K562 (cell line): ENCODE results near the gene MICAL2. TPM values are rescaled to one million over a fixed set of nuclear protein-coding genes. Genes with fewer than 3 reads are reported as not detected.

ENCODE experiments used
- ATAC-seq: fragments of 200-7000 bp; cut with Tn5 transposase; 3 replicates; pipeline ENCODE4 v1.9.1; 2020; ENCODE audit warnings: moderate library complexity
- BruUV-seq: library from RNA; stranded (reverse); fragments of 400-500 nt; replicated peaks from 2 replicates; lab custom pipeline; 2021; lab: Mats Ljungman, UMichigan
- CTCF ChIA-PET: fragments of 300-600 bp; formaldehyde crosslinking; extraction: SDS; loops from one replicate; lab custom pipeline; 2021; ENCODE audit warnings: low intra/inter-chr PET ratio; lab: Yijun Ruan, JAX
- POLR2A ChIA-PET: fragments of 300-600, 350-650 bp; sonication (Branson Sonifier 250); formaldehyde crosslinking; extraction: SDS; loops from one replicate; lab custom pipeline; 2021; ENCODE audit warnings: antibody characterized with exemption, inconsistent platforms; lab: Yijun Ruan, JAX
- DNase-seq, 4 experiments: peaks; one replicate each; pipeline versions ENCODE4 v3.0.0 to v3.0.0-alpha.2; 2011 to 2018; ENCODE audit warnings: low spot score in 3 of 4, mixed read lengths in 3 of 4; ENCODE audit errors: extremely low read depth in 1 of 4
- FAIRE-seq: peaks from 2 replicates; lab custom pipeline; 2011; peaks lifted over from hg19 to GRCh38; lab: Jason Lieb, UNC
- H2AFZ ChIP-seq: 2 replicates; pipeline ENCODE4 v1.6.0; 2011; ENCODE audit warnings: low read depth, low read length, control low read depth, inconsistent platforms
- H3K27ac ChIP-seq: fragments of 200-600 bp; 3 replicates; pipeline ENCODE4 v1.8.0; 2011; ENCODE audit warnings: low read depth, mild to moderate bottlenecking, control low read depth, inconsistent platforms, low read length, moderate library complexity, mixed read lengths; ENCODE audit errors: extremely low read depth
- H3K27me3 ChIP-seq, 2 experiments: fragments of 300-600 bp in 1 of 2; 2 replicates in 1 of 2; 3 replicates in 1 of 2; pipeline versions ENCODE4 v1.6.0 to v1.8.0; 2011; ENCODE audit warnings: inconsistent platforms in 2 of 2, low read length in 2 of 2, mild to moderate bottlenecking in 1 of 2, mixed read lengths in 1 of 2, moderate library complexity in 1 of 2; ENCODE audit not compliant: control insufficient read depth in 2 of 2, insufficient read depth in 2 of 2
- H3K36me3 ChIP-seq: fragments of 300-600 bp; 3 replicates; pipeline ENCODE4 v1.8.0; 2011; ENCODE audit warnings: mild to moderate bottlenecking, low read length, inconsistent platforms; ENCODE audit not compliant: control insufficient read depth, insufficient read depth
- H3K4me1 ChIP-seq, 2 experiments: fragments of 200-600 bp in 1 of 2; replicated peaks in 1 of 2; 2 replicates in 1 of 2; 3 replicates in 1 of 2; pipeline versions ENCODE4 v1.5.1 to v1.8.0; 2011; ENCODE audit warnings: inconsistent platforms in 2 of 2, low read length in 2 of 2, mild to moderate bottlenecking in 1 of 2, mixed read lengths in 1 of 2, moderate library complexity in 1 of 2; ENCODE audit not compliant: control insufficient read depth in 2 of 2, insufficient read depth in 2 of 2
- H3K4me2 ChIP-seq: 2 replicates; pipeline ENCODE4 v1.6.1; 2011; ENCODE audit warnings: low read length, control low read depth, inconsistent platforms, mixed read lengths; ENCODE audit not compliant: insufficient read depth
- H3K4me3 ChIP-seq: fragments of 200-600 bp; sonication (generic), shearing (Covaris generic); 2 replicates; pipeline ENCODE4 v1.5.1; 2016; ENCODE audit warnings: control low read depth, inconsistent platforms
- H3K79me2 ChIP-seq: fragments of 200-600 bp; 3 replicates; pipeline ENCODE4 v1.8.0; 2011; ENCODE audit warnings: low read length, inconsistent platforms; ENCODE audit not compliant: control insufficient read depth, insufficient read depth
- H3K9ac ChIP-seq, 2 experiments: 2 replicates each; pipeline versions ENCODE4 v1.6.0 to v1.6.1; 2011; ENCODE audit warnings: low read depth in 2 of 2, low read length in 2 of 2, control low read depth in 1 of 2, inconsistent platforms in 1 of 2, mild to moderate bottlenecking in 1 of 2, mixed read lengths in 1 of 2; ENCODE audit not compliant: insufficient read depth in 1 of 2
- H3K9me1 ChIP-seq: one replicate; pipeline ENCODE4 v1.6.0; 2011; ENCODE audit warnings: inconsistent platforms, mild to moderate bottlenecking, low read length, moderate library complexity; ENCODE audit not compliant: control insufficient read depth, insufficient read depth
- H3K9me3 ChIP-seq: replicated peaks from 2 replicates; pipeline ENCODE4 v1.5.1; 2011; ENCODE audit warnings: low read depth, low read length, inconsistent platforms; ENCODE audit not compliant: control insufficient read depth, insufficient read depth
- H4K20me1 ChIP-seq: replicated peaks from 2 replicates; pipeline ENCODE4 v1.6.1; 2011; ENCODE audit warnings: low read length, inconsistent platforms, mixed read lengths; ENCODE audit not compliant: control insufficient read depth, insufficient read depth
- GATA2 ChIP-seq: sonication (generic); formaldehyde crosslinking; IDR thresholded peaks from 2 replicates; pipeline ENCODE4 v1.4.0; 2020; ENCODE audit warnings: mild to moderate bottlenecking, missing genetic modification reagents
- GATAD2A ChIP-seq: fragments of 450-650 bp; IDR thresholded peaks from 2 replicates; pipeline ENCODE4 v1.6.1; 2017
- HIVEP1 ChIP-seq: fragments of 250-450 bp; sonication (Bioruptor Pico); IDR thresholded peaks from 2 replicates; pipeline ENCODE4 v1.4.0; 2020; ENCODE audit warnings: mild to moderate bottlenecking
- IRF2 ChIP-seq: sonication (generic); formaldehyde crosslinking; IDR thresholded peaks from 2 replicates; pipeline ENCODE4 v1.8.1; 2022; ENCODE audit warnings: mild to moderate bottlenecking, missing genetic modification reagents
- MEF2A ChIP-seq: IDR thresholded peaks from 2 replicates; pipeline ENCODE4 v1.6.1; 2011; ENCODE audit warnings: low read depth, mild to moderate bottlenecking, low read length, moderate library complexity; ENCODE audit not compliant: control insufficient read depth
- NR2F6 ChIP-seq: fragments of 450-650 bp; formaldehyde crosslinking; IDR thresholded peaks from 2 replicates; pipeline ENCODE4 v1.4.0; 2020; ENCODE audit warnings: mild to moderate bottlenecking
- RBM15 ChIP-seq: fragments of 200-400 bp; formaldehyde crosslinking; IDR thresholded peaks from 2 replicates; pipeline ENCODE4 v1.6.1; 2018; ENCODE audit warnings: mild to moderate bottlenecking, low read length, moderate library complexity; ENCODE audit not compliant: insufficient read depth
- SAP30 ChIP-seq: fragments of 200-600 bp; sonication (generic); IDR thresholded peaks from 2 replicates; pipeline ENCODE4 v1.6.1; 2012; ENCODE audit warnings: borderline replicate concordance, low read depth, mild to moderate bottlenecking, moderate library complexity, low read length, control low read depth, inconsistent platforms; ENCODE audit not compliant: insufficient read depth, poor library complexity, severe bottlenecking
- SOX6 ChIP-seq: fragments of 450-650 bp; IDR thresholded peaks from 2 replicates; pipeline ENCODE4 v1.6.1; 2014; ENCODE audit warnings: mild to moderate bottlenecking
- TSC22D4 ChIP-seq: fragments of 450-650 bp; IDR thresholded peaks from 2 replicates; pipeline ENCODE4 v1.6.1; 2016; ENCODE audit warnings: missing genetic modification characterization, missing biosample characterization, control low read depth
- ZFPM2 ChIP-seq: fragments of 250-450 bp; sonication (Bioruptor Pico); IDR thresholded peaks from 2 replicates; pipeline ENCODE4 v1.5.1; 2022; ENCODE audit warnings: mild to moderate bottlenecking
- ZNF140 ChIP-seq: fragments of 250-450 bp; sonication (Bioruptor Pico); IDR thresholded peaks from 2 replicates; pipeline ENCODE4 v1.8.0; 2021; ENCODE audit warnings: moderate library complexity, mild to moderate bottlenecking, inconsistent platforms
- ZNF232 ChIP-seq: sonication (generic); formaldehyde crosslinking; IDR thresholded peaks from 2 replicates; pipeline ENCODE4 v1.8.0; 2022; ENCODE audit warnings: mild to moderate bottlenecking, missing genetic modification reagents
- ZNF764 ChIP-seq: fragments of 250-450 bp; sonication (Bioruptor Pico); IDR thresholded peaks from 2 replicates; pipeline ENCODE4 v1.4.0; 2020; ENCODE audit warnings: low read depth, mild to moderate bottlenecking, moderate library complexity
- WGBS: fragments of 100-300 bp; shearing (Covaris generic); methylation state at CpG from one replicate; pipeline ENCODE4 v1.1.6; 2016; ENCODE audit warnings: low coverage, mixed read lengths; ENCODE audit not compliant: insufficient coverage; ENCODE audit errors: missing lambda C conversion rate; 5-methylcytosine and 5-hydroxymethylcytosine counted together
- in situ Hi-C: fragments of 300-500 bp; cut with MboI; formaldehyde crosslinking; loops from 4 replicates; pipeline ENCODE4 v1.15.0; 2018; ENCODE audit warnings: inconsistent platforms, mixed read lengths
- intact Hi-C: fragments of 100-400 bp; cut with micrococcal nuclease; formaldehyde crosslinking; loops from 2 replicates; pipeline ENCODE4 v1.14.2; 2022
- polyA plus RNA-seq, 8 experiments: library from polyadenylated mRNA; depleted of rRNA in 4 of 8; stranded (reverse) in 5 of 8; unstranded in 3 of 8; fragments of >200 nt; fragmentation: Nextera tagmentation in 2 of 8; fragmentation: Illumina TruSeq in 1 of 8; extraction: Ambion mirVana in 2 of 8; extraction: Trizol in 1 of 8; gene quantifications; 2 replicates each; pipeline versions ENCODE4 v1.2.1 to v1.2.3, GENCODE V29; 2011 to 2014; ENCODE audit warnings: inconsistent platforms in 1 of 8, missing spikeins in 1 of 8
- total RNA-seq, 7 experiments: library from RNA; depleted of rRNA in 6 of 7; stranded (reverse); fragments of >200 nt in 6 of 7; fragmentation: Illumina TruSeq in 2 of 7; extraction: Trizol in 2 of 7; gene quantifications; 2 replicates each; pipeline versions ENCODE4 v1.2.1 to v1.2.3, GENCODE V29; 2011 to 2021; ENCODE audit warnings: low replicate concordance in 1 of 7
- TF ChIP-seq, protein P1 (sequence below), 2 experiments: IDR thresholded peaks in 1 of 2; conservative IDR thresholded peaks in 1 of 2; 2 replicates each; pipeline ENCODE4 v1.6.1; 2016; ENCODE audit warnings: low read depth in 2 of 2, mild to moderate bottlenecking in 1 of 2, missing compliant biosample characterization in 1 of 2, missing genetic modification characterization in 1 of 2, moderate library complexity in 1 of 2
- TF ChIP-seq, protein P2 (sequence below), 3 experiments: fragments of 200-800 bp in 1 of 3; sonication (Bioruptor generic) in 1 of 3; sonication (generic) in 1 of 3; formaldehyde crosslinking in 1 of 3; IDR thresholded peaks; 2 replicates each; pipeline versions ENCODE4 v1.6.1 to v1.8.0; 2016 to 2022; ENCODE audit warnings: mild to moderate bottlenecking in 2 of 3, missing compliant biosample characterization in 2 of 3, missing genetic modification characterization in 2 of 3, missing genetic modification reagents in 1 of 3
- TF ChIP-seq, protein P3 (sequence below): fragments of 450-650 bp; formaldehyde crosslinking; conservative IDR thresholded peaks from 2 replicates; pipeline ENCODE4 v1.4.0; 2022; ENCODE audit warnings: mild to moderate bottlenecking, missing genetic modification characterization
- TF ChIP-seq, protein P4 (sequence below): fragments of 250-450 bp; sonication (Bioruptor Pico); IDR thresholded peaks from 2 replicates; pipeline ENCODE4 v1.6.1; 2021; ENCODE audit warnings: mild to moderate bottlenecking

Gene MICAL2
- total and polyA plus RNA-seq, 9 of the 15 experiments (the other 6 are each of a cell fraction or from before 2014, with no cell fraction given) = 4.7 to 64.2 (median 33.6) TPM

DNA sequence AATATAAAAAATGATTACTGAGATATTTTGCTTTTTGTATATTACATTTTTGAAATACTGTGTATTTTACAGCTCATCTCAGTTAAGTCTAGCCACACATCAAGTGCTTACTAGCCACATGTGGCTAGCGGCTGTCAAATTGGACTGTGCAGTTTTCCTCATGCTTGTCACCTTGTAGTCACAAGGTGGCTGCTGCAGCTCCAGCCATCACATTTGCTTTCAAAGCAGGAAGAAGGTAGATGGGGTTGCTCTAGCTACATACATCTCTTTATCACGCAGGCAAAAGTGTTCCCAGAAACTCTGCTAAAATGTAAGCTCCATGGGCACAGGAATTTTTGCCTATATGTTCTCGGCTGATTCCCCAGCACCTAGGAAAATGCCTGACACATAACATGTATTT lies 61.5 kb downstream of the MICAL2 start:
- WGBS = 90% methylated on average over 3 of the region's 3 CpGs
- no peak for FAIRE-seq
- peaks cover 22% of the 10 kb centered on the region; the same call in 2 of the 3 replicates for H3K79me2 ChIP-seq
- TF ChIP-seq, protein P1, sequence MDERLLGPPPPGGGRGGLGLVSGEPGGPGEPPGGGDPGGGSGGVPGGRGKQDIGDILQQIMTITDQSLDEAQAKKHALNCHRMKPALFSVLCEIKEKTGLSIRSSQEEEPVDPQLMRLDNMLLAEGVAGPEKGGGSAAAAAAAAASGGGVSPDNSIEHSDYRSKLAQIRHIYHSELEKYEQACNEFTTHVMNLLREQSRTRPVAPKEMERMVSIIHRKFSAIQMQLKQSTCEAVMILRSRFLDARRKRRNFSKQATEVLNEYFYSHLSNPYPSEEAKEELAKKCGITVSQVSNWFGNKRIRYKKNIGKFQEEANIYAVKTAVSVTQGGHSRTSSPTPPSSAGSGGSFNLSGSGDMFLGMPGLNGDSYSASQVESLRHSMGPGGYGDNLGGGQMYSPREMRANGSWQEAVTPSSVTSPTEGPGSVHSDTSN (CRISPR knock-in tag; IDR thresholded peaks at IDR 0.05; ENCODE audit: low read depth) = no peak
- TF ChIP-seq, protein P1 (tag; conservative IDR thresholded peaks at IDR 0.05; ENCODE audit: low read depth) = no peak
- no peak for TF ChIP-seq GATAD2A
- TF ChIP-seq GATA2 (CRISPR knock-in tag) = no peak
- no peak for TF ChIP-seq ZFPM2 (CRISPR knock-in tag)
- TF ChIP-seq, protein P2, sequence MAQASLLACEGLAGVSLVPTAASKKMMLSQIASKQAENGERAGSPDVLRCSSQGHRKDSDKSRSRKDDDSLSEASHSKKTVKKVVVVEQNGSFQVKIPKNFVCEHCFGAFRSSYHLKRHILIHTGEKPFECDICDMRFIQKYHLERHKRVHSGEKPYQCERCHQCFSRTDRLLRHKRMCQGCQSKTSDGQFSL (CRISPR knock-in tag; IDR thresholded peaks at IDR 0.05) = no peak
- TF ChIP-seq, protein P2 (tag; IDR thresholded peaks at IDR 0.05) = no peak
- no peak for TF ChIP-seq SOX6
- TF ChIP-seq NR2F6 (CRISPR knock-in tag) = no peak
- TF ChIP-seq SAP30 = no peak
- no peak for TF ChIP-seq RBM15
- TF ChIP-seq HIVEP1 (CRISPR knock-in tag) = no peak
- TF ChIP-seq, protein P3, sequence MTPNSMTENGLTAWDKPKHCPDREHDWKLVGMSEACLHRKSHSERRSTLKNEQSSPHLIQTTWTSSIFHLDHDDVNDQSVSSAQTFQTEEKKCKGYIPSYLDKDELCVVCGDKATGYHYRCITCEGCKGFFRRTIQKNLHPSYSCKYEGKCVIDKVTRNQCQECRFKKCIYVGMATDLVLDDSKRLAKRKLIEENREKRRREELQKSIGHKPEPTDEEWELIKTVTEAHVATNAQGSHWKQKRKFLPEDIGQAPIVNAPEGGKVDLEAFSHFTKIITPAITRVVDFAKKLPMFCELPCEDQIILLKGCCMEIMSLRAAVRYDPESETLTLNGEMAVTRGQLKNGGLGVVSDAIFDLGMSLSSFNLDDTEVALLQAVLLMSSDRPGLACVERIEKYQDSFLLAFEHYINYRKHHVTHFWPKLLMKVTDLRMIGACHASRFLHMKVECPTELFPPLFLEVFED (CRISPR knock-in tag) = no peak
- TF ChIP-seq ZNF140 = no peak
- no peak for TF ChIP-seq MEF2A
- no peak for TF ChIP-seq ZNF764
- TF ChIP-seq TSC22D4 (tag) = no peak
- no peak for TF ChIP-seq IRF2 (CRISPR knock-in tag)
- no peak for TF ChIP-seq ZNF232 (CRISPR knock-in tag)
- TF ChIP-seq, protein P4, sequence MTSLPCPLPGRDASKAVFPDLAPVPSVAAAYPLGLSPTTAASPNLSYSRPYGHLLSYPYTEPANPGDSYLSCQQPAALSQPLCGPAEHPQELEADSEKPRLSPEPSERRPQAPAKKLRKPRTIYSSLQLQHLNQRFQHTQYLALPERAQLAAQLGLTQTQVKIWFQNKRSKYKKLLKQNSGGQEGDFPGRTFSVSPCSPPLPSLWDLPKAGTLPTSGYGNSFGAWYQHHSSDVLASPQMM (CRISPR knock-in tag) = no peak

More for the DNA sequence above, 61.5 kb downstream of the MICAL2 start:
- Histone ChIP-seq H4K20me1 (no peaks in the 10 kb centered on the region), H3K27ac (no peak overlapping the region), H3K4me1 (peaks cover 22 to 56% of the 10 kb centered on the region in 2 experiments), H3K9ac (no peak overlapping the region), H3K9me3 (no peaks in the 10 kb centered on the region), H3K4me3 (no peak overlapping the region), H3K27me3 (no peaks in the 10 kb centered on the region), H3K4me2 (no peak overlapping the region), H3K9me1 (no peaks in the 10 kb centered on the region), H2AFZ (no peak overlapping the region), H3K36me3 (peaks cover 7% of the 10 kb centered on the region)
- intact Hi-C loops (no loop called here), in situ Hi-C loops (no loop called here)
- ChIA-PET POLR2A (interaction anchor here (0.7 to 2.5 kb wide), 7 partner anchors 9 to 55 kb away, joined by 3 to 8 read pairs (median 3); no protein-coding TSS in a partner anchor), CTCF (no interaction called here)
- ATAC-seq = no peak
- DNase-seq = no peak
- no TSS peak for BruUV-seq
